ENCODE measurements around the gene TARM1. TPM values are rescaled to one million over a fixed set of nuclear protein-coding genes. Genes with fewer than 3 reads are reported as not detected.

TARM1 gene
- total and polyA plus RNA-seq, 2 of the 8 experiments (the other 6 are each of a cell fraction or from before 2014, with no cell fraction given): not detected

- TF ChIP-seq, protein P1, sequence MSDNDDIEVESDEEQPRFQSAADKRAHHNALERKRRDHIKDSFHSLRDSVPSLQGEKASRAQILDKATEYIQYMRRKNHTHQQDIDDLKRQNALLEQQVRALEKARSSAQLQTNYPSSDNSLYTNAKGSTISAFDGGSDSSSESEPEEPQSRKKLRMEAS (IDR thresholded peaks at IDR 0.05): peak; percentile 55; the same call in 1 of the 2 replicates
- no peak for TF ChIP-seq SRF (IDR thresholded peaks at IDR 0.05; ENCODE audit: low read depth, low read length)
- TF ChIP-seq SAP30 (IDR thresholded peaks at IDR 0.05; ENCODE audit: insufficient read depth, insufficient replicate concordance, low read length): no peak
- TF ChIP-seq JUN (IDR thresholded peaks at IDR 0.05; ENCODE audit: low read depth, low read length): no peak
- TF ChIP-seq JUND (IDR thresholded peaks at IDR 0.05; ENCODE audit: low read length): no peak
- no peak for TF ChIP-seq RFX5 (IDR thresholded peaks at IDR 0.05; ENCODE audit: borderline replicate concordance, low read depth, low read length)
- TF ChIP-seq CHD7 (IDR thresholded peaks at IDR 0.05; ENCODE audit: insufficient replicate concordance, low read length): no peak
- TF ChIP-seq HDAC6 (IDR thresholded peaks at IDR 0.05; ENCODE audit: low read depth, low read length): no peak
- TF ChIP-seq SIX5 (IDR thresholded peaks at IDR 0.05; ENCODE audit: low read depth, low read length): peak; percentile 85
- TF ChIP-seq SP2 (IDR thresholded peaks at IDR 0.05; ENCODE audit: low read length): no peak
- TF ChIP-seq SP1 (IDR thresholded peaks at IDR 0.05; ENCODE audit: low read depth, low read length): 0 out of 2 replicates have a peak, but pooled peaks have one; percentile 5
Observed at GRCh38 chr19:54102421-54103169, 21.4 kb upstream of the TARM1 start, which contains the start of gene NDUFA3 (continued).
